Skeletal muscle cell (primary cell): ENCODE measurements around the gene FNIP2.
"Not testable (repeated sequence)": the region's sequence is repeated elsewhere in the genome, so short reads cannot be mapped to it uniquely, and the experiment has no call there.

ENCODE experiments used
- DNase-seq: peaks from one replicate; pipeline ENCODE4 v3.0.0-alpha.2; 2010; ENCODE audit warnings: low read depth
- H3K4me3 ChIP-seq: 2 replicates; pipeline ENCODE4 v1.5.1; 2011; ENCODE audit warnings: low read depth, mild to moderate bottlenecking, control low read depth, low read length, moderate library complexity

FNIP2 gene

GRCh38 chr4:158858410-158859199, 89.8 kb downstream of the FNIP2 start:
- DNase-seq: peak; percentile 57

DNA sequence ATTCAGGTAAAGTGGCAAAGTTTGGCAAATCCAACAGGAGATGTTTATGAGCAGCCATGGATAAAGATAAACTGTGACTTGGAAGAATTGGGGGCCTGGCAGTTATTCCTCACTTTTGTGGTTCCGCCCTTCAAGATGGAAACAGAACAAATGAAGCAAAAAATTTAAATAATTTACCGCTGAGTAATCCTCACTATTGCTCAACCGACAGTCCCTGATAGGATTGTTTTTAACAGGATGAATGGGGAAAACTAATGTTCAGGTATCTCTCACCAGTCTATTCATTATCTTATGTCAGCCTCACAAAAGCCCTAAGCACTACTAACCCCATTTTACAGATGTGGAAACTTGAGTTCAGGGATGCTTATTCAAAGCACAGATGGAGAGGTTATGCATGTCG, 90.8 kb downstream of the FNIP2 start:
- H3K4me3 ChIP-seq: no peak overlapping the region
- DNase-seq: no peak

More at GRCh38 chr4:158858410-158859199, 89.8 kb downstream of the FNIP2 start:
- no peak overlapping the region for H3K4me3 ChIP-seq

DNA sequence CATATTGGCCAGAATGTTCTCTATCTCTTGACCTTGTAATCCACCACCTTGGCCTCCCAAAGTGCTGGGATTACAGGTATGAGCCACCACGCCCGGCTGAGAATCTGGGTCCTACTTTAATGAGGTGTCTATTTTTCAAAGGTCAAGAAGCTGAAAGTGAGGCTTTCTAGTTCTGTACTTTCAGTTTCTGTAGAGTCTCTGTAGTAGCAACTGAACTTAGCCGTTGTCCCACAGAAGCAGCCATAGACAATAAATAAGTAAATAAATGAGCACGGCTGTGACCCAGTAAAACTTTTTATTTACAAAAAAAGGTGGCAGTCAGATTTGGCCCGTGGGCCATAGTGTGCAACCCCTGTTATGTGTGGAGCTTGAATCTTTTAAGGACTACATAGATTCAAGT, 92.0 kb downstream of the FNIP2 start:
- no peak for DNase-seq
- H3K4me3 ChIP-seq: no peak overlapping the region

DNA sequence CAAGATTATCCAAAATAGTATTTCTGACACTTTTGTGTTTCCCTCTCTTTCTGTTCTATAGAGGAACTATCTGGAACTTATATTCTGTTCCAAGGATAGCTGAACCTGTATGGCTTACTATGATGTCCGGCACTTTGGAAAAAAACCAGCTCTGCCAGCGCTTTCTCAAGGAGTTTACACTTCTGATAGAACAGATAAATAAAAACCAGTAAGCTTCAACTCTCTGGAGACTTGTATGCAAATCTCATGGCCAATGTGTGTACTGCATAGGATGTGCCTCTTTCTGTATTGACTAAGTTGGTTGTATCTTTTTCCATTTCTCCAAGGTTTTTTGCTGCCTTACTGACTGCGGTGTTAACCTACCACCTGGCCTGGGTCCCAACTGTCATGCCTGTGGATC, 92.5 kb downstream of the FNIP2 start:
- no peak overlapping the region for H3K4me3 ChIP-seq
- DNase-seq: no peak

DNA sequence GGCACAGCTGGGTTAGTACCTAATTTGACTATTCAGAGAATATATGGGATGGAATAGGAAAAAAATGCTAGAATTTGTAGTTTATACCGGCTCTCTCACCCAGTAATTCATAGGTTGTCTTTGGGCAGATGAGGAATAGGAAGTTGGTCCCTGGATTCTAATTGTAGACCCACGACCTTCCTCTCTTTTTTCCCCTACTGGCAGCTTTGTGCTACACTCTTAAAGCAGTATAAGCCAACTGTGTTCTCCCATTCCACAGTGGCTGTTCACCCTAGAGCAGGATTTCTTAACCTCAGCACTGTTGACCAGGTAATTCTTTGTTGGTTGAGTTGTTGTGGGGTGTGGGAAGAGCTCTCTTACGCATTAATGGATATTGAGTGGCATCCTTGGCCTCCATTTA, 92.9 kb downstream of the FNIP2 start:
- no peak for DNase-seq
- H3K4me3 ChIP-seq: no peak overlapping the region

- H3K4me3 ChIP-seq: no peak overlapping the region
- no peak for DNase-seq
Measured at GRCh38 chr4:158863296-158863695, 94.5 kb downstream of the FNIP2 start.

DNA sequence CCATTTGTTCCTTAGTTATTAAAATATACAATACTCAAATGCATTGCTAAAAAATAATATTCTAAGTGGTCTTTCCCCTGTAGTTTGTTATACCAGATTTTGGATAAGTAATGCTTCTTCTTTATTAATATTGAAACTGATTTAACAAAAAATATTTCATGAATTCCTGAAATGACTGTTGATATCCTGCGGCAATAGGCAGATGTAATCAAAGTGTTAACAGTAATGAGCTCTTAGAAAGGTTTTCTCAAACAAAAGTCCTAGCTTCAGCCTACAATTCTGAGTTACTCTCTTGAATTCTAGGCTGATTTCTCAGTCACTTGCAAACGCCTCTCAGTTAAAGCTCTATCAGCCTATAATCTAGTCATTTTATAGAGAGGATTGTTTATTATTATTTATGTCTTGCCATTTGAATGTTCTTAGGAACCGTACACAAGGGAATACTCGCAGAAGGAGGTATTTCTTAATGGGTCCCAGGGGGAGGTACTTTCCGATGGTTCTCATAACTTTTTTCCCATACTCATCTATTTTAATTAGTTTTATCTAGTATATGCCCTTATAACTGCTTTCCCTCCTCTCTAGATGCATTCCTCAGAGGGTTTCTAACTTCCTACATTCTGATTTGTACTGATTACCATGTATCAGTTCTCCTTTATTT, 96.8 kb downstream of the FNIP2 start:
- no peak for DNase-seq
- no peak overlapping the region for H3K4me3 ChIP-seq

GRCh38 chr4:158869001-158869400, 100.2 kb downstream of the FNIP2 start:
- no peak for DNase-seq
- H3K4me3 ChIP-seq: no peak overlapping the region

DNA sequence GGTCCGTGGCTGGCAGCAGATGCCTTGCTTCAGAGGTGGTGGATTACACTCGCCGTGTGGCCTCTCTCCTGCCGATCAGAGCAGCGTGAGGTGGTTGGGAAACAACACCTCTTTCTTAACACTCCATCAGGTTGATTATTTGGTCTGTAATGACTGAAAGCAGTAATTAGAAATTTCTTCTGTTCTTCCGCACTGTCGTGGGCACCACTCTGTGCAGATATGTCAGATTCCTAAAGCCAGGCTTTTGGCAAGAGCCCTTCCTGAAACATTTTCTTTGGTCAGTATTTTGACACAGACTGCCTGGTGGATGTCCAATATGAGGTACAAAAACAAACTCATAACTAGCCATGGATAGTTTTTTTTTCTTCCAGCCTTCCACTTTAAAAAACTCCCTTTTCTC, 100.9 kb downstream of the FNIP2 start:
- no peak overlapping the region for H3K4me3 ChIP-seq
- no peak for DNase-seq

DNA sequence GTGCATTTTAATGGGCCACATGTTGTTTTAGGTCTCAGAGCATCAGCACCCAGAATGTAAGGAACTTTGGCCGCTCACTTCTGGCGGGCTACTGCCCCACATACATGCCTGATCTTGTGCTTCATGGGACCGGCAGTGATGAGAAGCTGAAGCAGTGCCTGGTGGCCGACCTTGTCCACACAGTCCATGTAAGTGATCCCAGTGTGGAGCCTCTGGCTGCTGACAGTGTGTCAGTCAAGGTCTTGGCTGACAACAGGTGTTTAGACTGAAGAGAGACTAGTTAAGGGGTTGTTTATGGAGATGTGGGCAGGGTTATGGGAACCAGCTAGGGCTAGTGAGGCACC, 101.4 kb downstream of the FNIP2 start:
- no peak for DNase-seq
- no peak overlapping the region for H3K4me3 ChIP-seq

- no peak overlapping the region for H3K4me3 ChIP-seq
- DNase-seq: no peak
Measured at GRCh38 chr4:158870626-158871334, 102.0 kb downstream of the FNIP2 start.

DNA sequence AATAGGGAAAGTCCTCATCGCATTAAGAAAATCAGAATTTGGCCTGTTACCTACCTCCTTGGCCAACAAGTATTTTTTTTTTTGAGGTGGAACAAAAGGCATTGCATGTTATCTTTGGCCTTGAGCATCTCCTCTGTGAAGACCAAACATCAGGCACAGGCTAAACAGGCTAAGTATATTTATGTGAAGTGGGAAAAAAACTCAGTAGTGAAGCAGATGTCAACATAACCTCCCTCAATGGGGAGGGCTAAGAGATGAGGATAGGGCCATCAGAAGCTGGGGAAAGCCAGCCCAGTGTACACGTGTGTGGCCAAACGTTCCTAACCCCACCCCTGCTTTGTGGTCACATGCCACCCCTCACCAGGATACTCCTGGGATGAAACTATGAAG, 102.5 kb downstream of the FNIP2 start:
- no peak overlapping the region for H3K4me3 ChIP-seq
- no peak for DNase-seq

- no peak overlapping the region for H3K4me3 ChIP-seq
- peak; percentile 69 for DNase-seq
Measured at GRCh38 chr4:158873795-158874401, 105.1 kb downstream of the FNIP2 start.

DNA sequence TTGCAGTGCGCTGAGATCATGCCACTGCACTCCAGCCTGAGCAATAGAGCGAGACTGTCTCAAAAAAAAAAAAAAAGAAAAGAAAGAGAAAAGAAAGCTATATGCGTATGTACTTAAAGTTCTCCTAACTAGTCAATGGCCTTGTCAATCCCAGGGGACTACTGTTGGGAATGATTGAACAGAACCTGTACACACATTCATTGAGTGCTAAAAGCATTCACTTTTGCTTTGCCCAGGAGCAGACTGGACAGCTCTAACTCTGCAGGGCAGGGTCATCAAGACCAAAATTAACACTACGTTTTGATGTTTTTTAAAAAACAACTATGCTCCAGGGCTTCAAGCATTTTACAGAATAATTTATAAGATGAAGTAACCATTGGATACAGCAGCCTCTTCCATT, 106.2 kb downstream of the FNIP2 start:
- no peak overlapping the region for H3K4me3 ChIP-seq
- DNase-seq: no peak

DNA sequence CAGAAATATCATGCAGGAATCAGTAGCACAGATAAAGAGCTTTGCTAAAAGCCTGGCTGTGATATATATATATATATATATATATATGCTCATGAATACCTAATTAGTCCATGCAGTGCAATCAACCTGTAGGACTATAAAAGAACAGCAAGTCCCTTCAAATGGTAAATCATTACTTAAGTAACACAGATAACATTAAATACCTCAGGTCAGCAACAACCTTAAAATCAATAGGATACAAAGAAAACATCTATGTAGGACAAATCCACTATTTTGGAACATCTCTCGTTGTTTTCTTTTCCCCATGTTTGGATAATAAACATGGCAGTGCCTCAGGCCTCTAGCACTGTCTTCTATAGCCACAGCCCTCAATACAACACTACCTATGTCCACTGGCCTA, 106.6 kb downstream of the FNIP2 start:
- no peak for DNase-seq
- H3K4me3 ChIP-seq: no peak overlapping the region

- DNase-seq: no peak
Measured at GRCh38 chr4:158877069-158877468, 108.2 kb downstream of the FNIP2 start.

GRCh38 chr4:158882142-158882541, 113.3 kb downstream of the FNIP2 start:
- H3K4me3 ChIP-seq, DNase-seq: not testable (repeated sequence)

More at GRCh38 chr4:158877069-158877468, 108.2 kb downstream of the FNIP2 start:
- H3K4me3 ChIP-seq: no peak overlapping the region

GRCh38 chr4:158884280-158884679, 115.5 kb downstream of the FNIP2 start:
- H3K4me3 ChIP-seq: no peak overlapping the region
- no peak for DNase-seq

DNA sequence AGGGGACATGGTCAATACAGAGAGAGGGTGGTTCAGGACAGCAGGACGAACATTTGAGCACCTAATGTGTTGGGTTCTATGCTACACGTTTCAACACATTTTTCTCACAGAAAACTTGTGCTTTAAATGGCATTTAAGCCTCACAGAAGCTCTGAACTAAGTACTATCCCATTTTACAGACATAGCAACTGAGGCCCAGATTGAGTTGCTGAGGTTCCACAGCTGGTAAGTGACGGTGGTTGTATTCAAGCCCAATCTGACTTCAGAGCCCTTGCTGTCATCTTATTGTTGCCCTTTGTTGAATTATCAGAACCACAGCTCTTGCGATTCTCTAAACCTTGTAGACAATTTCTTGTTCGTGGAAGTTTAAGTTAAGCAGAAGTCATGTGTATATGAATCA, 116.7 kb downstream of the FNIP2 start:
- DNase-seq: no peak
- H3K4me3 ChIP-seq: no peak overlapping the region

GRCh38 chr4:158890294-158890693, 121.5 kb downstream of the FNIP2 start:
- DNase-seq: no peak
- H3K4me3 ChIP-seq: no peak overlapping the region
